Keratinocyte (primary cell): ENCODE data around the gene ABI3BP. TPM values are rescaled to one million over a fixed set of nuclear protein-coding genes. Genes with fewer than 3 reads are reported as not detected.

Source experiments
- DNase-seq: peaks from one replicate; pipeline ENCODE4 v3.0.0-alpha.2; 2011; ENCODE audit warnings: low read depth, missing footprints, low spot score
- FAIRE-seq: peaks from 2 replicates; lab custom pipeline; 2011; peaks lifted over from hg19 to GRCh38; lab: Jason Lieb, UNC
- H2AFZ ChIP-seq: 2 replicates; pipeline ENCODE4 v1.6.0; 2012; ENCODE audit warnings: low read length, control low read depth, inconsistent platforms; ENCODE audit not compliant: control insufficient read depth
- H3K27ac ChIP-seq: 2 replicates; pipeline ENCODE4 v1.5.1; 2011; ENCODE audit warnings: low read length; ENCODE audit not compliant: control insufficient read depth, insufficient read depth
- H3K27me3 ChIP-seq: 3 replicates; pipeline ENCODE4 v1.6.0; 2011; ENCODE audit warnings: low read length; ENCODE audit not compliant: control insufficient read depth, insufficient read depth; ENCODE audit errors: extremely low read depth
- H3K36me3 ChIP-seq, 2 experiments: 2 replicates in 1 of 2; 3 replicates in 1 of 2; pipeline ENCODE4 v1.5.1; 2011; ENCODE audit warnings: low read length in 2 of 2, mild to moderate bottlenecking in 1 of 2; ENCODE audit not compliant: control insufficient read depth in 2 of 2, insufficient read depth in 2 of 2; ENCODE audit errors: extremely low read depth in 1 of 2
- H3K4me1 ChIP-seq: 3 replicates; pipeline ENCODE4 v1.5.1; 2011; ENCODE audit warnings: low read length; ENCODE audit not compliant: control insufficient read depth, insufficient read depth; ENCODE audit errors: extremely low read depth
- H3K4me2 ChIP-seq: 3 replicates; pipeline ENCODE4 v1.6.0; 2011; ENCODE audit warnings: low read depth, low read length; ENCODE audit not compliant: control insufficient read depth, insufficient read depth; ENCODE audit errors: extremely low read depth
- H3K4me3 ChIP-seq, 3 experiments: fragments of 200-600 bp in 1 of 3; sonication (generic) in 1 of 3; 2 replicates in 2 of 3; 3 replicates in 1 of 3; pipeline ENCODE4 v1.5.1; 2011 to 2016; ENCODE audit warnings: low read length in 3 of 3, mild to moderate bottlenecking in 3 of 3, control low read depth in 2 of 3, inconsistent platforms in 1 of 3, low read depth in 1 of 3, mixed read lengths in 1 of 3, mixed run types in 1 of 3, moderate library complexity in 1 of 3; ENCODE audit not compliant: control insufficient read depth in 2 of 3, insufficient read depth in 2 of 3; ENCODE audit errors: extremely low read depth in 1 of 3
- H3K79me2 ChIP-seq: 2 replicates; pipeline ENCODE4 v1.6.0; 2012; ENCODE audit warnings: low read length; ENCODE audit not compliant: control insufficient read depth, insufficient read depth
- H3K9ac ChIP-seq: 3 replicates; pipeline ENCODE4 v1.6.0; 2011; ENCODE audit warnings: low read length; ENCODE audit not compliant: control insufficient read depth, insufficient read depth; ENCODE audit errors: extremely low read depth
- H3K9me1 ChIP-seq: 3 replicates; pipeline ENCODE4 v1.6.0; 2011; ENCODE audit warnings: low read length; ENCODE audit not compliant: control insufficient read depth, insufficient read depth; ENCODE audit errors: extremely low read depth
- H3K9me3 ChIP-seq: 2 replicates; pipeline ENCODE4 v1.5.1; 2012; ENCODE audit warnings: low read depth, low read length; ENCODE audit not compliant: control insufficient read depth
- H4K20me1 ChIP-seq: 3 replicates; pipeline ENCODE4 v1.6.0; 2011; ENCODE audit warnings: low read length; ENCODE audit not compliant: control insufficient read depth, insufficient read depth; ENCODE audit errors: extremely low read depth
- EZH2 ChIP-seq: IDR thresholded peaks from one replicate; pipeline ENCODE4 v1.6.1; 2012; ENCODE audit warnings: inconsistent platforms, mild to moderate bottlenecking, low read length, moderate library complexity
- dilution Hi-C: fragments of 300-500 bp; cut with MboI; formaldehyde crosslinking; loops from one replicate; pipeline ENCODE4 v1.7.0; 2020; ENCODE audit warnings: low sequenced_read_pairs; ENCODE audit not compliant: extremely low pct_ligation_motif_present
- polyA plus RNA-seq, 5 experiments: library from polyadenylated mRNA; depleted of rRNA in 3 of 5; stranded (reverse) in 3 of 5; stranded (forward) in 1 of 5; unstranded in 1 of 5; fragments of >200 nt; gene quantifications; 1 replicate in 1 of 5; 2 replicates in 3 of 5; 3 replicates in 1 of 5; pipeline versions ENCODE4 v1.2.1 to v1.2.3, GENCODE V29; 2011 to 2012; ENCODE audit warnings: missing spikeins in 2 of 5, low read depth in 1 of 5, low replicate concordance in 1 of 5
- TF ChIP-seq, protein P1 (sequence below), 3 experiments: IDR thresholded peaks in 1 of 3; conservative IDR thresholded peaks in 1 of 3; optimal IDR thresholded peaks in 1 of 3; 2 replicates in 2 of 3; 3 replicates in 1 of 3; pipeline versions ENCODE3 to v1.5.1; 2011; ENCODE audit warnings: low read length in 3 of 3, mild to moderate bottlenecking in 3 of 3, moderate library complexity in 2 of 3, control low read depth in 1 of 3, inconsistent platforms in 1 of 3; ENCODE audit not compliant: insufficient read depth in 2 of 3; ENCODE audit errors: extremely low read depth in 1 of 3

ABI3BP gene
- polyA plus RNA-seq, 1 donor (not counting 4 experiments of a cell fraction or from before 2014, with no cell fraction given) = 0.59 TPM

GRCh38 chr3:100719136-100719535, 274.1 kb downstream of the ABI3BP start:
- Histone ChIP-seq H2AFZ (no peak overlapping the region), H3K36me3 (peaks cover 12 to 30% of the 10 kb centered on the region in 2 experiments), H3K27ac (no peak overlapping the region), H3K27me3 (no peaks in the 10 kb centered on the region), H3K4me1 (no peaks in the 10 kb centered on the region), H3K9me3 (no peaks in the 10 kb centered on the region), H3K4me3 (no peak overlapping the region), H3K4me2 (no peak overlapping the region), H3K9ac (no peak overlapping the region), H3K9me1 (no peaks in the 10 kb centered on the region), H3K79me2 (peaks cover 83% of the 10 kb centered on the region), H4K20me1 (peaks cover 15% of the 10 kb centered on the region)
- DNase-seq (no peak), FAIRE-seq (no peak)
- dilution Hi-C loops = no loop called here
- TF ChIP-seq, protein P1, sequence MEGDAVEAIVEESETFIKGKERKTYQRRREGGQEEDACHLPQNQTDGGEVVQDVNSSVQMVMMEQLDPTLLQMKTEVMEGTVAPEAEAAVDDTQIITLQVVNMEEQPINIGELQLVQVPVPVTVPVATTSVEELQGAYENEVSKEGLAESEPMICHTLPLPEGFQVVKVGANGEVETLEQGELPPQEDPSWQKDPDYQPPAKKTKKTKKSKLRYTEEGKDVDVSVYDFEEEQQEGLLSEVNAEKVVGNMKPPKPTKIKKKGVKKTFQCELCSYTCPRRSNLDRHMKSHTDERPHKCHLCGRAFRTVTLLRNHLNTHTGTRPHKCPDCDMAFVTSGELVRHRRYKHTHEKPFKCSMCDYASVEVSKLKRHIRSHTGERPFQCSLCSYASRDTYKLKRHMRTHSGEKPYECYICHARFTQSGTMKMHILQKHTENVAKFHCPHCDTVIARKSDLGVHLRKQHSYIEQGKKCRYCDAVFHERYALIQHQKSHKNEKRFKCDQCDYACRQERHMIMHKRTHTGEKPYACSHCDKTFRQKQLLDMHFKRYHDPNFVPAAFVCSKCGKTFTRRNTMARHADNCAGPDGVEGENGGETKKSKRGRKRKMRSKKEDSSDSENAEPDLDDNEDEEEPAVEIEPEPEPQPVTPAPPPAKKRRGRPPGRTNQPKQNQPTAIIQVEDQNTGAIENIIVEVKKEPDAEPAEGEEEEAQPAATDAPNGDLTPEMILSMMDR (optimal IDR thresholded peaks at IDR 0.05 in 1 of 3, IDR thresholded peaks at IDR 0.05 in 1 of 3, conservative IDR thresholded peaks at IDR 0.05 in 1 of 3; ENCODE audit: extremely low read depth in 1 of 3, insufficient read depth in 2 of 3, low read length in 3 of 3) = no peak
- TF ChIP-seq EZH2 = no peak

GRCh38 chr3:100717637-100718487, 275.4 kb downstream of the ABI3BP start:
- peaks cover 15% of the 10 kb centered on the region for H4K20me1 ChIP-seq
- H3K36me3 ChIP-seq = peaks cover 12 to 34% of the 10 kb centered on the region in 2 experiments
- TF ChIP-seq, protein P1 (optimal IDR thresholded peaks at IDR 0.05 in 1 of 3, IDR thresholded peaks at IDR 0.05 in 1 of 3, conservative IDR thresholded peaks at IDR 0.05 in 1 of 3; ENCODE audit: extremely low read depth in 1 of 3, insufficient read depth in 2 of 3, low read length in 3 of 3) = no peak
- TF ChIP-seq EZH2 = no peak
- H3K4me1 ChIP-seq = no peaks in the 10 kb centered on the region
- DNase-seq = no peak
- H3K9me3 ChIP-seq = no peaks in the 10 kb centered on the region
- dilution Hi-C loops = no loop called here
- H3K4me2 ChIP-seq = no peak overlapping the region
- H3K4me3 ChIP-seq = no peak overlapping the region
- peaks cover 90% of the 10 kb centered on the region for H3K79me2 ChIP-seq
- H3K27ac ChIP-seq = no peak overlapping the region
- H3K9me1 ChIP-seq = no peaks in the 10 kb centered on the region
- H3K27me3 ChIP-seq = no peaks in the 10 kb centered on the region
- H3K9ac ChIP-seq = no peak overlapping the region
- FAIRE-seq = no peak
- no peak overlapping the region for H2AFZ ChIP-seq
